Measurements from ENCODE around the gene TIGD3.

DNA sequence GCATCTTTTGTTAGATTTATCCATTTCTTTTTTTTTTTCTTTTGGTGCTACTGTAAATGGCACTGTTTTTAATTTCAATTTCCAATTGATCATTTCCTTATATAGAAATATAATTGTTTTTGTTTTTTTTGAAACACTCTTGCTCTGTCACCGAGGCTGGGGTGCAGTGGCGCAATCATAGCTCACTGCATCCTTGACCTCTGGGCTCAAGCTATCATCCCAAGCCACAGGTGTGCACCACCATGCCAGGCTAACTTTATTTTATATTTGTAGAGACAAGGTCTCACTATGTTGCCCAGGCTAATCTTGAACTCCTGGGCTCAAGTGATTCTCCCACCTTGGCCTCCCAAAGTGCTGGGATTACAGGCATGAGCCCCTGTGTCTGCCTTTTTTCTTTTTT is 48.2 kb downstream of the TIGD3 start:
- TF ChIP-seq, protein P1, sequence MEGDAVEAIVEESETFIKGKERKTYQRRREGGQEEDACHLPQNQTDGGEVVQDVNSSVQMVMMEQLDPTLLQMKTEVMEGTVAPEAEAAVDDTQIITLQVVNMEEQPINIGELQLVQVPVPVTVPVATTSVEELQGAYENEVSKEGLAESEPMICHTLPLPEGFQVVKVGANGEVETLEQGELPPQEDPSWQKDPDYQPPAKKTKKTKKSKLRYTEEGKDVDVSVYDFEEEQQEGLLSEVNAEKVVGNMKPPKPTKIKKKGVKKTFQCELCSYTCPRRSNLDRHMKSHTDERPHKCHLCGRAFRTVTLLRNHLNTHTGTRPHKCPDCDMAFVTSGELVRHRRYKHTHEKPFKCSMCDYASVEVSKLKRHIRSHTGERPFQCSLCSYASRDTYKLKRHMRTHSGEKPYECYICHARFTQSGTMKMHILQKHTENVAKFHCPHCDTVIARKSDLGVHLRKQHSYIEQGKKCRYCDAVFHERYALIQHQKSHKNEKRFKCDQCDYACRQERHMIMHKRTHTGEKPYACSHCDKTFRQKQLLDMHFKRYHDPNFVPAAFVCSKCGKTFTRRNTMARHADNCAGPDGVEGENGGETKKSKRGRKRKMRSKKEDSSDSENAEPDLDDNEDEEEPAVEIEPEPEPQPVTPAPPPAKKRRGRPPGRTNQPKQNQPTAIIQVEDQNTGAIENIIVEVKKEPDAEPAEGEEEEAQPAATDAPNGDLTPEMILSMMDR (IDR thresholded peaks at IDR 0.05): no peak
- no peak for TF ChIP-seq POLR2A (IDR thresholded peaks at IDR 0.05)

All from thyroid gland (tissue), 4 donors.